Activated T-cell treated with anti-CD3 and anti-CD28 coated beads, Interleukin-2, amount 50 U/mL, for 1 hour (primary cell): Measurements from ENCODE around the gene COTL1.
"Not testable (repeated sequence)": the region's sequence is repeated elsewhere in the genome, so short reads cannot be mapped to it uniquely, and the experiment has no call there.

Experiments used
- DNase-seq: peaks from one replicate; pipeline ENCODE4 v3.0.0-alpha.2; 2020

Gene COTL1

GRCh38 chr16:84567286-84567962 is 50.5 kb downstream of the COTL1 start:
- DNase-seq: no peak

GRCh38 chr16:84566545-84567257 is 51.2 kb downstream of the COTL1 start:
- no peak for DNase-seq

GRCh38 chr16:84565669-84566495 is 52.0 kb downstream of the COTL1 start:
- DNase-seq: no peak

GRCh38 chr16:84563786-84564420 is 54.0 kb downstream of the COTL1 start:
- no peak for DNase-seq

GRCh38 chr16:84563064-84563715 is 54.7 kb downstream of the COTL1 start:
- no peak for DNase-seq

- no peak for DNase-seq
Observed at GRCh38 chr16:84562174-84562815, 55.6 kb downstream of the COTL1 start.

- no peak for DNase-seq
Observed at GRCh38 chr16:84561291-84561690, 56.6 kb downstream of the COTL1 start.

- DNase-seq: no peak
Observed at GRCh38 chr16:84560269-84560668, 57.6 kb downstream of the COTL1 start.

- DNase-seq: no peak
Observed at GRCh38 chr16:84559311-84559932, 58.5 kb downstream of the COTL1 start.

- not testable (repeated sequence) for DNase-seq
Observed at GRCh38 chr16:84558850-84559249, 59.0 kb downstream of the COTL1 start.

- no peak for DNase-seq
Observed at GRCh38 chr16:84557504-84557903, 60.4 kb downstream of the COTL1 start.

GRCh38 chr16:84557059-84557458 is 60.8 kb downstream of the COTL1 start:
- no peak for DNase-seq

GRCh38 chr16:84555418-84556196 is 62.3 kb downstream of the COTL1 start:
- no peak for DNase-seq

GRCh38 chr16:84554627-84555328 is 63.1 kb downstream of the COTL1 start:
- DNase-seq: no peak

- DNase-seq: peak; percentile 51
Observed at GRCh38 chr16:84553873-84554399, 63.9 kb downstream of the COTL1 start.

GRCh38 chr16:84552135-84552534 is 65.7 kb downstream of the COTL1 start:
- DNase-seq: no peak

- DNase-seq: no peak
Observed at GRCh38 chr16:84550096-84550495, 67.8 kb downstream of the COTL1 start.

- DNase-seq: peak; percentile 61
Observed at GRCh38 chr16:84548971-84549844, 68.7 kb downstream of the COTL1 start.

- peak; percentile 43 for DNase-seq
Observed at GRCh38 chr16:84548508-84548907, 69.4 kb downstream of the COTL1 start.
